H1 (cell line): ENCODE data around the gene PBXIP1. TPM values are rescaled to one million over a fixed set of nuclear protein-coding genes. Genes with fewer than 3 reads are reported as not detected.

Experiments used
- CTCF ChIA-PET: fragments of 300-600 bp; sonication (Branson Sonifier 250); formaldehyde crosslinking; loops from one replicate; lab custom pipeline; 2021; ENCODE audit not compliant: partially characterized antibody; lab: Charles Lee
- POLR2A ChIA-PET: fragments of 300-600 bp; sonication (Branson Sonifier 250); formaldehyde crosslinking; loops from one replicate; lab custom pipeline; 2021; ENCODE audit warnings: inconsistent platforms; ENCODE audit not compliant: partially characterized antibody; lab: Charles Lee
- DNase-seq, 2 experiments: peaks; one replicate each; pipeline versions ENCODE4 v3.0.0 to v3.0.0-alpha.2; 2010 to 2022; ENCODE audit warnings: low spot score in 2 of 2, low read depth in 1 of 2, mixed read lengths in 1 of 2
- FAIRE-seq: peaks from 2 replicates; lab custom pipeline; 2011; peaks lifted over from hg19 to GRCh38; lab: Jason Lieb, UNC
- H2AFZ ChIP-seq: 2 replicates; pipeline ENCODE4 v1.8.1; 2012; ENCODE audit warnings: low read length, inconsistent platforms
- H2AK5ac ChIP-seq: 2 replicates; pipeline ENCODE4 v1.6.1; 2013; ENCODE audit warnings: low read depth, low read length
- H2BK120ac ChIP-seq: replicated peaks from 2 replicates; pipeline ENCODE3; 2013; ENCODE audit warnings: low read depth, low read length, inconsistent platforms
- H2BK12ac ChIP-seq: 2 replicates; pipeline ENCODE4 v1.6.1; 2013; ENCODE audit warnings: low read depth, low read length
- H2BK15ac ChIP-seq: 2 replicates; pipeline ENCODE4 v1.6.1; 2013; ENCODE audit warnings: low read length
- H2BK20ac ChIP-seq: 2 replicates; pipeline ENCODE4 v1.6.1; 2013; ENCODE audit warnings: low read length
- H2BK5ac ChIP-seq: 2 replicates; pipeline ENCODE4 v1.6.1; 2013; ENCODE audit warnings: low read depth, low read length
- H3K14ac ChIP-seq: 2 replicates; pipeline ENCODE4 v1.6.1; 2013; ENCODE audit warnings: inconsistent platforms; ENCODE audit not compliant: insufficient read length
- H3K18ac ChIP-seq: 2 replicates; pipeline ENCODE4 v1.6.1; 2013; ENCODE audit warnings: low read length; ENCODE audit errors: extremely low read depth
- H3K23ac ChIP-seq: 2 replicates; pipeline ENCODE4 v1.6.1; 2013; ENCODE audit warnings: inconsistent platforms; ENCODE audit not compliant: insufficient read length
- H3K23me2 ChIP-seq: 2 replicates; pipeline ENCODE4 v1.6.1; 2013; ENCODE audit warnings: low read depth, low read length
- H3K27ac ChIP-seq: 2 replicates; pipeline ENCODE4 v1.6.1; 2011; ENCODE audit warnings: low read depth, low read length, inconsistent platforms
- H3K27me3 ChIP-seq, 4 experiments: replicated peaks in 1 of 4; 1 replicate in 1 of 4; 2 replicates in 3 of 4; pipeline versions ENCODE4 v1.6.1 to v1.8.1; 2011 to 2013; ENCODE audit warnings: low read length in 3 of 4, mild to moderate bottlenecking in 3 of 4, inconsistent platforms in 2 of 4, mixed read lengths in 2 of 4, moderate library complexity in 1 of 4; ENCODE audit not compliant: control insufficient read depth in 3 of 4, insufficient read depth in 3 of 4; ENCODE audit errors: extremely low read depth in 1 of 4
- H3K36me3 ChIP-seq, 4 experiments: 2 replicates each; pipeline versions ENCODE4 v1.6.1 to v1.8.1; 2011 to 2013; ENCODE audit warnings: mild to moderate bottlenecking in 4 of 4, low read length in 3 of 4, moderate library complexity in 2 of 4, control low read depth in 1 of 4, inconsistent platforms in 1 of 4; ENCODE audit not compliant: insufficient read depth in 4 of 4, control insufficient read depth in 2 of 4
- H3K4ac ChIP-seq: replicated peaks from 2 replicates; pipeline ENCODE3; 2013; ENCODE audit warnings: low read length, low read depth, mixed read lengths, inconsistent platforms; ENCODE audit not compliant: insufficient read length
- H3K4me1 ChIP-seq, 4 experiments: replicated peaks in 1 of 4; 1 replicate in 1 of 4; 2 replicates in 3 of 4; pipeline versions ENCODE4 v1.6.1 to v1.8.1; 2011 to 2013; ENCODE audit warnings: low read length in 3 of 4, inconsistent platforms in 2 of 4, mixed read lengths in 1 of 4; ENCODE audit not compliant: insufficient read depth in 4 of 4, control insufficient read depth in 3 of 4
- H3K4me2 ChIP-seq, 2 experiments: 2 replicates each; pipeline versions ENCODE4 v1.6.1 to v1.8.1; 2011 to 2013; ENCODE audit warnings: low read depth in 2 of 2, low read length in 2 of 2, control low read depth in 1 of 2, inconsistent platforms in 1 of 2, mild to moderate bottlenecking in 1 of 2; ENCODE audit not compliant: insufficient read depth in 1 of 2
- H3K4me3 ChIP-seq, 4 experiments: fragments of 200-600, 300-600 bp in 1 of 4; sonication (generic), shearing (Covaris generic), sonication (Bioruptor Twin) in 1 of 4; 2 replicates each; pipeline versions ENCODE4 v1.5.1 to v1.8.1; 2011 to 2016; ENCODE audit warnings: low read length in 4 of 4, low read depth in 3 of 4, control low read depth in 2 of 4, inconsistent platforms in 2 of 4, mild to moderate bottlenecking in 2 of 4, mixed read lengths in 1 of 4, moderate library complexity in 1 of 4; ENCODE audit not compliant: insufficient read depth in 2 of 4; ENCODE audit errors: extremely low read depth in 1 of 4
- H3K56ac ChIP-seq: replicated peaks from 2 replicates; pipeline ENCODE3; 2013; ENCODE audit warnings: low read depth, mild to moderate bottlenecking, mixed read lengths, low read length, inconsistent platforms; ENCODE audit not compliant: insufficient read length
- H3K79me1 ChIP-seq: 2 replicates; pipeline ENCODE4 v1.6.1; 2013; ENCODE audit warnings: low read depth, low read length, control low read depth
- H3K79me2 ChIP-seq, 2 experiments: 2 replicates each; pipeline versions ENCODE4 v1.6.1 to v1.8.1; 2012 to 2013; ENCODE audit warnings: low read length in 2 of 2, mild to moderate bottlenecking in 2 of 2, inconsistent platforms in 1 of 2; ENCODE audit not compliant: insufficient read depth in 2 of 2, control insufficient read depth in 1 of 2
- H3K9ac ChIP-seq, 4 experiments: replicated peaks in 1 of 4; 1 replicate in 1 of 4; 2 replicates in 3 of 4; pipeline versions ENCODE4 v1.6.1 to v1.8.1; 2011 to 2013; ENCODE audit warnings: low read depth in 3 of 4, low read length in 3 of 4, control low read depth in 2 of 4, mild to moderate bottlenecking in 2 of 4, moderate library complexity in 2 of 4, inconsistent platforms in 1 of 4; ENCODE audit errors: extremely low read depth in 1 of 4
- H3K9me3 ChIP-seq, 2 experiments: 2 replicates each; pipeline versions ENCODE4 v1.6.1 to v1.8.1; 2012 to 2013; ENCODE audit warnings: mild to moderate bottlenecking in 2 of 2, moderate library complexity in 2 of 2, control low read depth in 1 of 2, inconsistent platforms in 1 of 2, low read depth in 1 of 2, low read length in 1 of 2, mixed read lengths in 1 of 2; ENCODE audit not compliant: insufficient read depth in 2 of 2
- H4K20me1 ChIP-seq, 2 experiments: replicated peaks in 1 of 2; 2 replicates each; pipeline versions ENCODE3 to v1.8.1; 2011 to 2013; ENCODE audit warnings: inconsistent platforms in 2 of 2, low read length in 2 of 2, mild to moderate bottlenecking in 1 of 2; ENCODE audit not compliant: insufficient read depth in 2 of 2, control insufficient read depth in 1 of 2
- H4K5ac ChIP-seq: 2 replicates; pipeline ENCODE4 v1.6.1; 2013; ENCODE audit warnings: low read length, low read depth, mixed read lengths, inconsistent platforms; ENCODE audit not compliant: insufficient read length
- H4K8ac ChIP-seq: 2 replicates; pipeline ENCODE4 v1.8.0; 2013; ENCODE audit warnings: mild to moderate bottlenecking, moderate library complexity, low read length, inconsistent platforms; ENCODE audit not compliant: insufficient read depth; ENCODE audit errors: extremely low read depth
- H4K91ac ChIP-seq: replicated peaks from 2 replicates; pipeline ENCODE3; 2013; ENCODE audit warnings: low read length, mixed read lengths, inconsistent platforms; ENCODE audit not compliant: insufficient read length
- ASH2L ChIP-seq: fragments of 200-600, 300-600 bp; sonication (generic); IDR thresholded peaks from one replicate; pipeline ENCODE4 v1.7.1; 2017; ENCODE audit warnings: low read length
- BACH1 ChIP-seq: IDR thresholded peaks from 2 replicates; pipeline ENCODE4 v1.6.1; 2012; ENCODE audit warnings: low read length, improper control_type of control experiment
- EZH2 ChIP-seq: fragments of 200-600 bp; sonication (generic); IDR thresholded peaks from 2 replicates; pipeline ENCODE4 v1.7.1; 2012; ENCODE audit warnings: low read depth, mild to moderate bottlenecking, moderate library complexity, low read length, inconsistent platforms; ENCODE audit not compliant: severe bottlenecking
- SIN3A ChIP-seq, 2 experiments: IDR thresholded peaks in 1 of 2; conservative IDR thresholded peaks in 1 of 2; 2 replicates each; pipeline ENCODE4 v1.6.1; 2011 to 2012; ENCODE audit warnings: low read length in 2 of 2, improper control_type of control experiment in 1 of 2, low read depth in 1 of 2, mild to moderate bottlenecking in 1 of 2
- YY1 ChIP-seq: IDR thresholded peaks from 2 replicates; pipeline ENCODE4 v1.6.1; 2011; ENCODE audit warnings: low read depth, mild to moderate bottlenecking, low read length
- ZNF274 ChIP-seq: IDR thresholded peaks from 2 replicates; pipeline ENCODE4 v1.7.0; 2012; ENCODE audit warnings: low read length, borderline replicate concordance; ENCODE audit errors: extremely low read depth
- WGBS, 2 experiments: shearing (Covaris generic) in 1 of 2; methylation state at CpG; one replicate each; pipeline versions ENCODE4 v1.1.6 to v1.1.7; 2013 to 2015; ENCODE audit warnings: low lambda C conversion rate in 2 of 2, mixed read lengths in 2 of 2, inconsistent platforms in 1 of 2, low coverage in 1 of 2, missing lambda C conversion rate in 1 of 2; ENCODE audit not compliant: insufficient replicate concordance in 2 of 2, insufficient coverage in 1 of 2, insufficient read length in 1 of 2; ENCODE audit errors: extremely low coverage in 1 of 2, missing lambda C conversion rate in 1 of 2; 5-methylcytosine and 5-hydroxymethylcytosine counted together
- polyA plus RNA-seq, 7 experiments: library from polyadenylated mRNA; depleted of rRNA in 3 of 7; stranded (reverse) in 5 of 7; unstranded in 2 of 7; fragments of >200 nt in 5 of 7; fragments of 200-250 nt in 2 of 7; gene quantifications; 1 replicate in 5 of 7; 2 replicates in 1 of 7; 4 replicates in 1 of 7; pipeline versions ENCODE4 v1.2.1 to v1.2.3, GENCODE V29; 2011 to 2013; ENCODE audit warnings: missing spikeins in 2 of 7, mixed read lengths in 2 of 7
- total RNA-seq: library from RNA; stranded (reverse); fragmentation: NEBNext Ultra II Directional; extraction: Animal tissue kit (Norgen Biotek cat#: 25700); gene quantifications from 2 replicates; pipeline ENCODE4 v1.2.1, GENCODE V29; 2021
- TF ChIP-seq, protein P1 (sequence below), 3 experiments: IDR thresholded peaks; 1 replicate in 2 of 3; 2 replicates in 1 of 3; pipeline versions ENCODE4 v1.5.1 to v1.6.1; 2011; ENCODE audit warnings: low read length in 3 of 3, mild to moderate bottlenecking in 3 of 3, inconsistent platforms in 2 of 3, low read depth in 1 of 3, moderate library complexity in 1 of 3; ENCODE audit not compliant: insufficient read depth in 1 of 3; ENCODE audit errors: control extremely low read depth in 1 of 3

The PBXIP1 gene
- total and polyA plus RNA-seq, 2 of the 8 experiments (the other 6 are each of a cell fraction or from before 2014, with no cell fraction given), result 12.0 to 19.8 TPM

DNA sequence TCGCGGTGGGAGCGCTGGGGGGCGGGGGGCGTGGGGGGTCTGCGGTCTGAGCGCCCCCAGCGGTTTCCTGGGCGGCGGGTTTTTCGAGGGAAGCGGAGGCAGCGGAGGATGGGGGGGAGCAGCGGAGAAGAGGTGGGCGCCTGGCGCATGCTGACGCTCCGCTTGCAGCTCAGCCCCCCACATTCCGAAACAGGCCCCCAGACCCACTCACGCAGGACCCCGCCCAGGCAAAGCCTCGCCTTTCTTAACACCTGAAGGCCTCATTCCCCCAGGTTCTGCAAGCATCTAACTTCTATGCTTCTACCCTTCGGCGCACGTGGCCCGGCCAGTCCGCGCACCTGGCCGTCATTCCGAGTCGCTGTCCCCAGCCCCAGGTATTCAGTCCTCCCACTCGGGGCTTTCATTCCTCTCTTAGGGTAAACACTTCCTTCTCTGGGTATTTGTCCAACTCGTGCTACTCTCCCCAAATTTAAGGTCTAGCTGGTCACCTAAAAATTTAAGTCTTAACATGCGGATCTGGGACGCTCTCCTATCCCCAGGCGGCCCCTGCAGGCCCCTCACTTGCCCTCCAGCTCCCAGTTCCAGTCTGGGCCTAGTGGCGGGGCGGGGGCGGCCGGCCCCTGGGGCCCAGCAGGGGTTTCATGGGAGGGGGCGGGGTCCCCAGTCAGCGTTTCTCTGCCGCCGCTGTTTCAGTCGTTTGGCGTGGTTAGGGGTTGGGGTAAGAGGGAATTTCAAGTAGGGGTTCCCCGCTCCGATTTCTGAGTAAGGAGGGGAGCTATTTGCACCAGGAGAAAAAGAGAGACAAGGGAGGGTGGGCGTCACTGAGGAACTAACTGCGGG lies 43.9 kb upstream of the PBXIP1 start:
- H3K4me3 ChIP-seq, result peak overlapping the region; percentile 55 to 68 (median 58)
- H2AFZ ChIP-seq, result peak overlapping the region; percentile 7; the same call in 1 of the 2 replicates
- H3K9ac ChIP-seq, result peak overlapping the region in 2 of 4 experiments; percentile 63; a peak in 4 of 7 replicates
- WGBS, 2 experiments, result 2% methylated on average over 24 of the region's 50 CpGs; no CpG with 5 or more reads in 1 of the 2 experiments
- POLR2A ChIA-PET, result interaction anchor here (1.0 to 42.8 kb wide), 9 partner anchors 12 to 129 kb away, joined by 3 to 702 read pairs (median 6); partner anchors contain the start of genes ADAM15, CKS1B, FLAD1 and PBXIP1
- peak overlapping the region; percentile 77; the same call in 1 of the 2 replicates for H3K27ac ChIP-seq
- H3K4ac ChIP-seq, result peak overlapping the region; percentile 36
- peaks cover 6 to 10% (median 8%) of the 10 kb centered on the region in 4 experiments for H3K4me1 ChIP-seq
- H2BK120ac ChIP-seq, result peak overlapping the region; percentile 93
- peak overlapping the region; percentile 79 to 91 for H3K4me2 ChIP-seq
- H4K8ac ChIP-seq, result peak overlapping the region; percentile 22
- H4K20me1 ChIP-seq, result peaks cover 0 to 2% of the 10 kb centered on the region in 2 experiments
- no peaks in the 10 kb centered on the region for H3K79me1 ChIP-seq
- no peak overlapping the region for H3K14ac ChIP-seq
- H2BK20ac ChIP-seq, result peak overlapping the region; percentile 90; the same call in 1 of the 2 replicates
- H3K23ac ChIP-seq, result no peak overlapping the region
- peaks cover 18% of the 10 kb centered on the region; the same call in 1 of the 2 replicates for H3K23me2 ChIP-seq
- DNase-seq (peak in 1 of 2 experiments; percentile 85), FAIRE-seq (no peak)
- peak overlapping the region; percentile 99 for H4K91ac ChIP-seq
- H2BK12ac ChIP-seq, result peak overlapping the region; percentile 96; the same call in 1 of the 2 replicates
- peak overlapping the region; percentile 88; the same call in 1 of the 2 replicates for H2BK15ac ChIP-seq
- H2BK5ac ChIP-seq, result peak overlapping the region; percentile 97
- H3K79me2 ChIP-seq, result peaks cover 0 to 19% of the 10 kb centered on the region in 2 experiments; a peak in 2 of 4 replicates
- CTCF ChIA-PET, result interaction anchor here (0.6 to 14.0 kb wide), 13 partner anchors 15 to 134 kb away, joined by 3 to 334 read pairs (median 11); partner anchors contain the start of genes ADAM15, CKS1B, EFNA4 and FLAD1
- peak overlapping the region; percentile 97 for H2AK5ac ChIP-seq
- peak overlapping the region; percentile 93 for H4K5ac ChIP-seq
- no peaks in the 10 kb centered on the region for H3K9me3 ChIP-seq
- H3K18ac ChIP-seq, result peak overlapping the region; percentile 99
- no peaks in the 10 kb centered on the region for H3K27me3 ChIP-seq
- H3K36me3 ChIP-seq, result no peaks in the 10 kb centered on the region
- peak overlapping the region; percentile 91 for H3K56ac ChIP-seq
- TF ChIP-seq BACH1 (no peak), ASH2L (peak; percentile 52), SIN3A (conservative IDR thresholded peaks at IDR 0.05 in 1 of 2, IDR thresholded peaks at IDR 0.05 in 1 of 2; ENCODE audit: low read depth in 1 of 2, low read length in 2 of 2) (peak in 1 of 2 experiments; percentile 76; a peak in 2 of 4 replicates), EZH2 (no peak), ZNF274 (no peak), YY1 (no peak)
- TF ChIP-seq, protein P1, sequence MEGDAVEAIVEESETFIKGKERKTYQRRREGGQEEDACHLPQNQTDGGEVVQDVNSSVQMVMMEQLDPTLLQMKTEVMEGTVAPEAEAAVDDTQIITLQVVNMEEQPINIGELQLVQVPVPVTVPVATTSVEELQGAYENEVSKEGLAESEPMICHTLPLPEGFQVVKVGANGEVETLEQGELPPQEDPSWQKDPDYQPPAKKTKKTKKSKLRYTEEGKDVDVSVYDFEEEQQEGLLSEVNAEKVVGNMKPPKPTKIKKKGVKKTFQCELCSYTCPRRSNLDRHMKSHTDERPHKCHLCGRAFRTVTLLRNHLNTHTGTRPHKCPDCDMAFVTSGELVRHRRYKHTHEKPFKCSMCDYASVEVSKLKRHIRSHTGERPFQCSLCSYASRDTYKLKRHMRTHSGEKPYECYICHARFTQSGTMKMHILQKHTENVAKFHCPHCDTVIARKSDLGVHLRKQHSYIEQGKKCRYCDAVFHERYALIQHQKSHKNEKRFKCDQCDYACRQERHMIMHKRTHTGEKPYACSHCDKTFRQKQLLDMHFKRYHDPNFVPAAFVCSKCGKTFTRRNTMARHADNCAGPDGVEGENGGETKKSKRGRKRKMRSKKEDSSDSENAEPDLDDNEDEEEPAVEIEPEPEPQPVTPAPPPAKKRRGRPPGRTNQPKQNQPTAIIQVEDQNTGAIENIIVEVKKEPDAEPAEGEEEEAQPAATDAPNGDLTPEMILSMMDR (IDR thresholded peaks at IDR 0.05; ENCODE audit: control extremely low read depth in 1 of 3, insufficient read depth in 1 of 3, low read depth in 1 of 3, low read length in 3 of 3), result 0 out of 4 replicates have a peak, but pooled peaks of 1 of the 3 experiments have one; percentile 4
